Coronary artery (tissue), 2 donors: ENCODE results near the gene CASP5.

ENCODE experiments used
- DNase-seq: peaks from one replicate; pipeline ENCODE4 v3.0.0-alpha.2; 2017; ENCODE audit warnings: low spot score
- H3K27ac ChIP-seq, 2 donors: fragments of 200-600 bp; sonication (generic); one replicate each; pipeline ENCODE4 v1.5.1; 2016 to 2019
- H3K4me3 ChIP-seq: fragments of 200-600 bp; sonication (generic); 2 replicates; pipeline ENCODE4 v1.5.1; 2016; ENCODE audit warnings: mild to moderate bottlenecking, moderate library complexity
- TF ChIP-seq, protein P1 (sequence below): fragments of 200-600 bp; sonication (generic); IDR thresholded peaks from one replicate; pipeline ENCODE4 v1.5.1; 2019; ENCODE audit warnings: antibody characterized with exemption

The CASP5 gene

DNA sequence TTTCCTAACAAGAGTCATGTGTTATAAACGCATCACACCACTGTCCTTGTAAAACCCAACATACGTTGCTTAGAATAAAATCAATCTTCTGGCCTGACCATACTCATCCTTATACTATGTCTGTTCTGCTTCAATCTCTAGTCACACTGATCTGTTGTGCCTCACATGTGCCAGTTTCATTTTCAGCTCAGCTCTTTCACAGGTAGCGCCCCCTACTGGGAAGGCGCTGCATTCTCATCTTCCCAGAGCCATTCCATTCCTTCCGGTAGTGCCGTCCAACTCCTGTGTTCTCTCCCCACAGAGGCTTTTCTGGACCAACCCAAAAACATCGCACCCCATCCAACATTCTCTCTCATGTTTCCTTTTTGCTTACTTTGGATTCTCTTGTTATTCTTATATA is 22.2 kb downstream of the CASP5 start:
- Histone ChIP-seq H3K27ac (no peak overlapping the region), H3K4me3 (no peak overlapping the region)
- TF ChIP-seq, protein P1, sequence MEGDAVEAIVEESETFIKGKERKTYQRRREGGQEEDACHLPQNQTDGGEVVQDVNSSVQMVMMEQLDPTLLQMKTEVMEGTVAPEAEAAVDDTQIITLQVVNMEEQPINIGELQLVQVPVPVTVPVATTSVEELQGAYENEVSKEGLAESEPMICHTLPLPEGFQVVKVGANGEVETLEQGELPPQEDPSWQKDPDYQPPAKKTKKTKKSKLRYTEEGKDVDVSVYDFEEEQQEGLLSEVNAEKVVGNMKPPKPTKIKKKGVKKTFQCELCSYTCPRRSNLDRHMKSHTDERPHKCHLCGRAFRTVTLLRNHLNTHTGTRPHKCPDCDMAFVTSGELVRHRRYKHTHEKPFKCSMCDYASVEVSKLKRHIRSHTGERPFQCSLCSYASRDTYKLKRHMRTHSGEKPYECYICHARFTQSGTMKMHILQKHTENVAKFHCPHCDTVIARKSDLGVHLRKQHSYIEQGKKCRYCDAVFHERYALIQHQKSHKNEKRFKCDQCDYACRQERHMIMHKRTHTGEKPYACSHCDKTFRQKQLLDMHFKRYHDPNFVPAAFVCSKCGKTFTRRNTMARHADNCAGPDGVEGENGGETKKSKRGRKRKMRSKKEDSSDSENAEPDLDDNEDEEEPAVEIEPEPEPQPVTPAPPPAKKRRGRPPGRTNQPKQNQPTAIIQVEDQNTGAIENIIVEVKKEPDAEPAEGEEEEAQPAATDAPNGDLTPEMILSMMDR, result no peak
- no peak for DNase-seq

DNA sequence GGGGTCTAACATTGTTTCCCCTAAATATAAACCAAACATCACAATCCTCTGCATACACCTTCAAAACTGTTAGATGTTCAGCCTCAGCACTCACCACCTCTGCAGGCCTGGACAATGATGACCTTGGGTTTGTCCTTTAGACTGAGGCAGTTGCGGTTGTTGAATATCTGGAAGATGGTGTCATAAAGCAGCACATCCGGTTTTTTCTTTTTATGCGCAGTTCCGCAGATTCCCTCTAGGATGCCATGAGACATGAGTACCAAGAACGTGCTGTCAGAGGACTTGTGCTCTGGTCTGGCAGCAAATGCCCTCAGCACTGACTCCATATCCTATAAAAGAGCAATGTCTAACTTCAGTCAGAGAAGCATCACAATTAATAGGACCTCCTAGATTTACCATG is 22.8 kb downstream of the CASP5 start:
- DNase-seq, result no peak
- Histone ChIP-seq H3K27ac (no peak overlapping the region), H3K4me3 (no peak overlapping the region)
- TF ChIP-seq, protein P1, result no peak

GRCh38 chr11:104999721-105000120 is 23.2 kb downstream of the CASP5 start:
- Histone ChIP-seq H3K27ac (no peak overlapping the region), H3K4me3 (no peak overlapping the region)
- TF ChIP-seq, protein P1, result no peak
- DNase-seq, result no peak

DNA sequence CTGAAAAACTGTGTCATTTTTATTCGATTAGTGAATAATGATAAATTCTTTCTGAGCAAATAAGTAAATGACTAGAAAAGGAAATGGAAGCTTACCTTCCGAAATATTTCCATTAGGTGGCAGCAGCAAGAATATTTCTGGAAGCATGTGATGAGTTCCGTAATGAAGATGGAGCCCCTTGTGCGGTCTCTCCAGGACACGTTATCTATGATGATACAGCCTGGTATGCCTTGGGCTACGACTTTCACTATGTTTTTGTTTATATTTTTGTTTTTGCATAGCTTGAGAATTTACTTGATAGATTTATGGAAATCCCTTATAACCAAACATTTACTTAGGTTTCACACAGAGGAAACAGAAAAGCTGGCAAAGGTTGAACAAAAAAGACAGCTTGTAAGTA is 25.7 kb downstream of the CASP5 start:
- H3K4me3 ChIP-seq, result no peak overlapping the region
- TF ChIP-seq, protein P1, result no peak
- DNase-seq, result no peak
- H3K27ac ChIP-seq, result no peak overlapping the region

- no peak overlapping the region for H3K4me3 ChIP-seq
- TF ChIP-seq, protein P1, result no peak
- DNase-seq, result no peak
Measured at GRCh38 chr11:104995001-104995408, 28.0 kb downstream of the CASP5 start.

GRCh38 chr11:104992781-104993180 is 30.2 kb downstream of the CASP5 start:
- no peak overlapping the region for H3K4me3 ChIP-seq
- no peak for DNase-seq
- TF ChIP-seq, protein P1, result no peak
- H3K27ac ChIP-seq, result no peak overlapping the region

More at GRCh38 chr11:104995001-104995408, 28.0 kb downstream of the CASP5 start:
- no peak overlapping the region for H3K27ac ChIP-seq

DNA sequence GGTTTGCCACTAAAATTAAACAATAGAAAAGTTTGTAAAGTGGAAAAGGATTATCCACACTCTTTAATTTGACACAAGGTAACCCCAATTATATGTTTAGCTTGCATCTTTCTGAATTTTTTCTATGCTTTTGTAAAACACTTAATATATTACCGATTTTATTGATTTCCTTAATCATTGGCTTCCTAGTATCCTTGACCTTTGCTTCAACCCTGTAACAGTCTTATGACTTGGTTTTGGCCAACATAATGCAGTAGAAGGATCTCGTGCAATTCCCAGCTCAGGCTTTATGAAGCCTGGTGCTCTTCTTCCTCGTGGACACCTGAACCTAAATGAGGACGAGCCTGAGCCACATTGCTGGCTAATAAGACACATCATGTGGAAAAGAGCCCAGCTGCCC is 31.0 kb downstream of the CASP5 start:
- Histone ChIP-seq H3K4me3 (no peak overlapping the region), H3K27ac (no peak overlapping the region)
- DNase-seq, result no peak
- TF ChIP-seq, protein P1, result no peak
